ENCODE measurements around the gene C1orf185. TPM values are rescaled to one million over a fixed set of nuclear protein-coding genes. Genes with fewer than 3 reads are reported as not detected.

The C1orf185 gene
- total RNA-seq, 2 experiments from 2014 or later: not detected

DNA sequence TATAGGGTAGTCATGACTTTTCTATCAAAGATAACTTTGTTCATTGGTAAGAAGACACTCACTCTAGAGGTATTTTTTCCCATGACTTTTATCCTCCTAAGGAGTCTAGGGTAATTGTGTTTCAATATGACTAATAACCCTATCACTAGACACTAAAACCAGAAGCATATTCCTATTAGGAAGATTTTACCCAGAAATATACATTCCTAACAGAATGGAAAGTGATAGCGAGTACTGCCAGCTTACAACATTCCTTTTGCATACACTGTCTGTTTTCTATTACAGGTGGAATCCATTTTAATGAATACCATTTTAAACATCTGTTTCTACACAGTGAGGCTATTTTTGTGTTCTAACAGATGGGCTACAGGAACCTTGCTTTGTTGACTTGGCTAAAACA lies 31.4 kb upstream of the C1orf185 start:
- H3K27ac Mint-ChIP-seq: no peak overlapping the region
- TF ChIP-seq, protein P1, sequence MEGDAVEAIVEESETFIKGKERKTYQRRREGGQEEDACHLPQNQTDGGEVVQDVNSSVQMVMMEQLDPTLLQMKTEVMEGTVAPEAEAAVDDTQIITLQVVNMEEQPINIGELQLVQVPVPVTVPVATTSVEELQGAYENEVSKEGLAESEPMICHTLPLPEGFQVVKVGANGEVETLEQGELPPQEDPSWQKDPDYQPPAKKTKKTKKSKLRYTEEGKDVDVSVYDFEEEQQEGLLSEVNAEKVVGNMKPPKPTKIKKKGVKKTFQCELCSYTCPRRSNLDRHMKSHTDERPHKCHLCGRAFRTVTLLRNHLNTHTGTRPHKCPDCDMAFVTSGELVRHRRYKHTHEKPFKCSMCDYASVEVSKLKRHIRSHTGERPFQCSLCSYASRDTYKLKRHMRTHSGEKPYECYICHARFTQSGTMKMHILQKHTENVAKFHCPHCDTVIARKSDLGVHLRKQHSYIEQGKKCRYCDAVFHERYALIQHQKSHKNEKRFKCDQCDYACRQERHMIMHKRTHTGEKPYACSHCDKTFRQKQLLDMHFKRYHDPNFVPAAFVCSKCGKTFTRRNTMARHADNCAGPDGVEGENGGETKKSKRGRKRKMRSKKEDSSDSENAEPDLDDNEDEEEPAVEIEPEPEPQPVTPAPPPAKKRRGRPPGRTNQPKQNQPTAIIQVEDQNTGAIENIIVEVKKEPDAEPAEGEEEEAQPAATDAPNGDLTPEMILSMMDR (IDR thresholded peaks at IDR 0.05): no peak
- no peak for DNase-seq
- no peak overlapping the region for H3K4me3 Mint-ChIP-seq
- ChIA-PET CTCF (interaction anchor here (1.6 kb wide), 1 partner anchor 11 kb away, joined by 7 read pairs; no protein-coding TSS in a partner anchor), POLR2A (no interaction called here)
- no peak for ATAC-seq
- H3K27me3 Mint-ChIP-seq: peaks cover 19% of the 10 kb centered on the region
- no peaks in the 10 kb centered on the region for H3K4me1 Mint-ChIP-seq (ENCODE audit: low read depth)
- no peaks in the 10 kb centered on the region for H3K36me3 Mint-ChIP-seq (ENCODE audit: low read depth)
- intact Hi-C loops (cut with micrococcal nuclease): no loop called here
- no peaks in the 10 kb centered on the region for H3K9me3 Mint-ChIP-seq

DNA sequence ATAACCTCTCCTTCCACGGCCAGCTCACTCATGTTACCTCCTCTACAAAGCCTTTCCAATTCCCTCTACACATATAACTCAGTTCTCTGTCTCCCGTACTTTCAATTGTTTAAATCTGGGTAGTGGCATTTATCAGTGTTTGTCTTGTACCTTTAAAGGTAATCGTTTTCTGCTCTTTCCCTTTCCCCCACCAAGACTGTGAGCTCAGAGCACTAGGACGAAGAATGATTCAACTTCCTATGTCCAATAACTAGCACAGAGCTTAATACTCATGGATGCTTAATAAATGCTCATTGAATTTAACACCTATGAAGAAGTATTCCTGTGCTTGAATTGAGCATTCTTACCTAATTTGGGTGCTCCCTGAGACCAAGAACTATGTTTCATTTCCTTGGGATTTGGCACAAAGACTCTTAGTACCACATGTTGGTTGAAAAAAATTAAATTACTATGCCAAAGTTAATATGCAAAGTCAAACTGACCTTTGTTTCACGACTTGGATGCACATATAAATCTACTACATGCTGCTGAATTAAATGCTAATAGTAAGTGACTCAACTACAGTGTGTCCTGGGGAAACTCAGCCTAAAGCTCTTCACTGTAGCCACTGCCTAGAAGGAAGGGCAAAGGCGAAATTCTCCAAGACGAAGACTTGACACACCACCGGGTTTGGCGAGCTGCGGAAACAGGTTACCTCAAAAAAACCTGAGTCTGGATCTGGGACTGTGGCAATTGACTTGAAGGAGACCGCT lies 30.6 kb upstream of the C1orf185 start:
- TF ChIP-seq, protein P1 (IDR thresholded peaks at IDR 0.05): no peak
- no peaks in the 10 kb centered on the region for H3K9me3 Mint-ChIP-seq
- no peak overlapping the region for H3K27ac Mint-ChIP-seq
- H3K4me3 Mint-ChIP-seq: no peak overlapping the region
- ChIA-PET POLR2A (no interaction called here), CTCF (no interaction called here)
- H3K36me3 Mint-ChIP-seq (ENCODE audit: low read depth): no peaks in the 10 kb centered on the region
- intact Hi-C loops (cut with micrococcal nuclease): no loop called here
- DNase-seq (no peak), ATAC-seq (no peak)
- no peaks in the 10 kb centered on the region for H3K4me1 Mint-ChIP-seq (ENCODE audit: low read depth)
- peaks cover 18% of the 10 kb centered on the region for H3K27me3 Mint-ChIP-seq

DNA sequence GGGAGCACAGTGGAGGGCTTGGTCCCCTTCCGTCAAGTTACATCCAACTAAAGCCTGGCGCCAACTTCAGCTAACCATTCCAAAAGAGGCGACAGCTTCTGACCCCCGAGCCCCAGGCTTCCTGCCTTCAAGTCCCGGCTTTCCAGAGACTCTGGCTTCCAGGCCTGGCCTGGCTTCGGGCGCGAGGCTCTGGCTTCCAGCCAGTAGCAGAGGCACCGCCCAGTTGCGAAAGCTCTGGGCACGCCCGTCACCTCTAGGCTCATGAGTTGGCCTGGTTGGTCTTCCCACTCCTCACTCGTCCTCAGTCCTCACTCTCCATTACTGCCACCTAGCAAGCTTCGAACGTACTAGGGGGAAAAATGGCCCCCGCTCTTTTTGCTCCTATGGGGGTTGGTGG lies 30.0 kb upstream of the C1orf185 start:
- intact Hi-C loops (cut with micrococcal nuclease): no loop called here
- Mint-ChIP-seq H3K9me3 (no peaks in the 10 kb centered on the region), H3K27ac (no peak overlapping the region), H3K4me1 (ENCODE audit: low read depth) (no peaks in the 10 kb centered on the region), H3K27me3 (peaks cover 18% of the 10 kb centered on the region), H3K4me3 (no peak overlapping the region), H3K36me3 (ENCODE audit: low read depth) (no peaks in the 10 kb centered on the region)
- ATAC-seq: no peak
- no peak for DNase-seq
- TF ChIP-seq, protein P1 (IDR thresholded peaks at IDR 0.05): no peak
- ChIA-PET POLR2A (no interaction called here), CTCF (no interaction called here)

DNA sequence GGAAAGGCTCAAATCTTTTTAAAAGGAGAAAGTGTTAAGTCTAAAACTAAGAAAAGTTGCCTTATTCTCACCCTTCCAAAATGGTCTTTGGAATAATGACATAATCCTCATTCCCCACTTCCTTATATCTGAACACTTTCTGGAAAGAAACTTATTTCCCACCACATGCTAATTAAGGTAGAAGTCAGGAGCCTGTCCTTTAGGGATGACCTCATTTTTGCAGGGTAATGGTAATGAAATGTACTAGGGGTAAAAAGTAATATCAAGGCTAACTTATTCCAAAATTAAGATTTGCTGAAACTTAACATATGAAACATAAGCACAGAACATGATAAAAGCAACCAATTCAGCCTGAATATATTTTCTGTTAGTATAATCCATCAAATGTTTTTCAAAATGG lies 29.4 kb upstream of the C1orf185 start:
- TF ChIP-seq, protein P1 (IDR thresholded peaks at IDR 0.05): no peak
- peaks cover 18% of the 10 kb centered on the region for H3K27me3 Mint-ChIP-seq
- CTCF ChIA-PET: no interaction called here
- POLR2A ChIA-PET: no interaction called here
- H3K36me3 Mint-ChIP-seq (ENCODE audit: low read depth): no peaks in the 10 kb centered on the region
- H3K4me3 Mint-ChIP-seq: no peak overlapping the region
- H3K27ac Mint-ChIP-seq: no peak overlapping the region
- no peaks in the 10 kb centered on the region for H3K4me1 Mint-ChIP-seq (ENCODE audit: low read depth)
- H3K9me3 Mint-ChIP-seq: no peaks in the 10 kb centered on the region
- no peak for DNase-seq
- no peak for ATAC-seq
- intact Hi-C loops (cut with micrococcal nuclease): no loop called here

DNA sequence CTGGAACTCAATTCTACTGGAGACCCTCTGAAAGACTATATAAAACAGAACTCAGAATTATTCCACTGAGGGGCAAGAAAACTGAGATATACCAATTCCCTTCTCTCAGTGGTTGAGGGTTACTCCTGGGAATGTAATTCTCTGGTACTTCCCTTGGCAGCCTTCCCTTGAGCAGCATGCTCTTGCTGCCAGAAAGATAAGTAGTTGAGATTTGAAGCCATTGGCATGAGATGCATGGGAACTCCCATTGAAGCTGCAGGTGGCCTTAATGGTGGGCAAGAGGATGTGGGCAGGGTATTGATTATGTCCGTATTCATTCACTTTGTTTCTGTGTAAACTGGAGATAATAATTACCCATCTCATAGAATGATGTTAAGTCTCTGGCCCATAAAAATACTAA lies 28.6 kb upstream of the C1orf185 start:
- ChIA-PET POLR2A (no interaction called here), CTCF (no interaction called here)
- Mint-ChIP-seq H3K4me3 (no peak overlapping the region), H3K4me1 (ENCODE audit: low read depth) (no peaks in the 10 kb centered on the region), H3K27me3 (peaks cover 18% of the 10 kb centered on the region), H3K36me3 (ENCODE audit: low read depth) (no peaks in the 10 kb centered on the region), H3K27ac (no peak overlapping the region), H3K9me3 (no peaks in the 10 kb centered on the region)
- TF ChIP-seq, protein P1 (IDR thresholded peaks at IDR 0.05): no peak
- intact Hi-C loops (cut with micrococcal nuclease): no loop called here
- DNase-seq: no peak
- ATAC-seq: no peak

Measured in activated CD8-positive, alpha-beta T cell treated with anti-CD3 and anti-CD28 coated beads for 36 hours (primary cell).